Mucosa of gallbladder (tissue), 1 donor: ENCODE data around the gene SULF2. TPM values are rescaled to one million over a fixed set of nuclear protein-coding genes. Genes with fewer than 3 reads are reported as not detected.
A peak's percentile ranks its signal among the peaks of the same experiment; 100 is the strongest.

Experiments used
- DNase-seq: peaks from one replicate; pipeline ENCODE4 v3.0.0-alpha.2; 2020; ENCODE audit warnings: low spot score
- total RNA-seq: library from RNA; stranded (reverse); gene quantifications from one replicate; pipeline ENCODE4 v1.2.1, GENCODE V29; 2021
- donor health status: DM: no; HTN: no; CAD: no.

Gene SULF2
- total RNA-seq, 1 donor from 2014 or later, result 74.8 TPM

- no peak for DNase-seq
Observed at GRCh38 chr20:47648943-47649342, 136.3 kb downstream of the SULF2 start.

DNA sequence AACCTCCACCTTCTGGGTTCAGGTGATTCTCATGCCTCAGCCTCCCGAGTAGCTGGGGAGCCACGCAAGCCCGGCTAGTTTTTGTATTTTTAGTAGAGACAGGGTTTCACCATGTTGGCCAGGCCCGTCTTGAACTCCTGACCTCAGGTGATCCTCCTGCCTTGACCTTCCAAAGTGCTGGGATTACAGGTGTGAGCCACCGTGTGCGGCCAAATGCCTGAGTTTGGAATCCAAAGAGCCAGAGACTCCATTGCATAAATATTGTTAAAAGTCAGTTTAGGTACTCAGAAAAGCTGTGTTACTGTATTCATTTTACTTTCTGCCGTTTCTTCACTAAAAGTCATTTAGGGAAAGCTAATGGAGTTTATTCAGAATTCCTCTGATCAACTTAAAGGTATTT lies 137.3 kb downstream of the SULF2 start:
- DNase-seq, result no peak

DNA sequence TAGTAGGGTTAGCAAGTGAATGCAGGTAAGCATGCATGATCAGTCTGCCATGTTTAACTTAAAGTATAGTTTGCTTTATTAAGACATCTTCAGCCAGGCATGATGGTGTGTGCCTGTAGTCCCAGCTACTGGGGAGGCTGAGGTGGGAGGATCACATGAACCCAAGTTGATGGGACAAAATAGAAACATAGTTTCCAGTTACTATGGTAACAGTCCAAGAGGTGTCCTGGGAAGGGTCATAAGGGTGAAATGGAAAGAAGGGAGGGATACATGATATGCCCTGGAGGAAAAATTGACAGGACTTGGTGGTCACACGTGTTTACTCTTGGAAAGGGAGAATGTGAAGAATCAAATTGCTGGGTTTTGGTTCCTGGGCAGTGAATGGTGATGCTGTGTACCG lies 139.6 kb downstream of the SULF2 start:
- DNase-seq, result no peak

DNA sequence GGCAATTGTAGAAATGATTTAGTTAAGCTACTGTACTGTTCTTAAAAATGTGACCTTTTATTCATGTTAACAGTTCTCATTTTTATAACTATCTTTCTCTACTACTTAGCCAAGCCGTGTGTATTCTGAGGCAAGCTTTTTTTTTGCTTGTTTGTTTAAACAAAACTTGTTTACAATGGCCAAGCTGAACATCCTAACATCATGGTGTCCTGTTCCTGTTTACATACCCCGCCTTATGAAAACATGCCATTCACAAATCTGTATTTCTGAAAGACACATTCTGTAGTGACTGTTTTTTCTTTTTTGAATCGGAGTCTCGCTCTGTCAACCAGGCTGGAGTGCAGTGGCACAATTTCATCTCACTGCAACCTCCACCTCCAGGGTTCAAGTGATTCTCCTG lies 142.7 kb downstream of the SULF2 start:
- no peak for DNase-seq

DNA sequence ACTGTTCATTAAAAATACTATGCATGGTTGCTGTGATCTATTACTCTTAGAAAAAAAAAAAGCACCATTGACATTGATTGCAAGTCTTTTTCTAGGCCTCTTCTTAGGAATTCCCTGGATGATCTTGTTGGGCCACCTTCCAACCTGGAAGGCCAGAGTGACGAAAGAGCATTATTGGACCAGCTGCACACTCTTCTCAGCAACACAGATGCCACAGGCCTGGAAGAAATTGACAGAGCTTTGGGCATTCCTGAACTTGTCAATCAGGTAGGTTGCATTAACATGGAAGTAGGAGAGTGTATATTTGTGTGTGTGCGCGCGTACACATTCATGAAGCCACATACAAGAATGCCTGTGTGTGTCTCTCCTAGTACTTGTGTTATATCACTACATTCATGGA lies 143.2 kb downstream of the SULF2 start:
- DNase-seq, result no peak

GRCh38 chr20:47638851-47639250 lies 146.4 kb downstream of the SULF2 start:
- no peak for DNase-seq

- DNase-seq, result no peak
Observed at GRCh38 chr20:47635256-47635655, 150.0 kb downstream of the SULF2 start.

- no peak for DNase-seq
Observed at GRCh38 chr20:47631078-47631477, 154.2 kb downstream of the SULF2 start.

GRCh38 chr20:47629907-47630306 lies 155.4 kb downstream of the SULF2 start:
- no peak for DNase-seq

DNA sequence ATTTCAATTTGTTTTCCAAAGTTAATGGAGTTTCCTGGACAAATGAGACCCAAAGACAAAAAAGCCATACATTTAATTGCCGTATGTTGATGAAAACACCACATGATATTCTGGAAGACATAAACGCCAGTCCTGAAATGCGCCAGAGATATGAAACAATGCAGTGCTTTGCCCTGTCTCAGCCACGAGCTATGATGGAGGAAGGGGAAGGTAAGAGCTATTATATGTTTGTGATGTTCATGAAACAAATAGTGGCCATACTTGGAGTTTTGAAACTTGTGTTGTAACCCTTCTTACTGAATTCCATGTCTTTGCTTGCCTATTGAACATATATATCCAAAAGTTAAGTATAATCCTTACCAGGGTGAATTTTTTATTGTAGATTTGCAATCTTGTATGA lies 157.7 kb downstream of the SULF2 start:
- DNase-seq, result no peak

- no peak for DNase-seq
Observed at GRCh38 chr20:47623206-47623605, 162.1 kb downstream of the SULF2 start.

DNA sequence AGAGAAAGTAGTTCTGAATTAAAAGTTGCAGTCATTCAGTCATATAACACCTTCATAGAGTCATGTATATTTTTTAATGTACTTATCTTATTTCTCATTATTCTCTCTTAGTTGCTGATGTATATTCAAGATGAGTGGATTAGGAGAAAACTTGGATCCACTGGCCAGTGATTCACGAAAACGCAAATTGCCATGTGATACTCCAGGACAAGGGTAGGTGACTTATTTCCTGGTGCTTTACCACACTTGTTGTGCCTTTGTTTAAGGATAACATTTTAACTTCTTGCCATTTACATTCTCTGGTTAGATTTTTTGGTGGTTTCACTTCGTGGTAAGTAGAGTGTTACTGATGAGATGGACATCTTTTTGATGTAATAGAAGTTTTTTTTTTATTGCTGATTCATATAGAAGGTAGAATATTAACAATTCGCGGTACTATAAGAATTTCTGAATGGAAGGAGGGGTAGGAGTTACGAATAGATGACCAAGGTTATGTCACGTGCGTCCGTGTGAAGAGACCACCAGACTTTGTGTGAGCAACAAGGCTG lies 163.1 kb downstream of the SULF2 start:
- no peak for DNase-seq

GRCh38 chr20:47620808-47621805 lies 164.2 kb downstream of the SULF2 start:
- DNase-seq, result no peak

- no peak for DNase-seq
Observed at GRCh38 chr20:47618479-47618878, 166.8 kb downstream of the SULF2 start.

DNA sequence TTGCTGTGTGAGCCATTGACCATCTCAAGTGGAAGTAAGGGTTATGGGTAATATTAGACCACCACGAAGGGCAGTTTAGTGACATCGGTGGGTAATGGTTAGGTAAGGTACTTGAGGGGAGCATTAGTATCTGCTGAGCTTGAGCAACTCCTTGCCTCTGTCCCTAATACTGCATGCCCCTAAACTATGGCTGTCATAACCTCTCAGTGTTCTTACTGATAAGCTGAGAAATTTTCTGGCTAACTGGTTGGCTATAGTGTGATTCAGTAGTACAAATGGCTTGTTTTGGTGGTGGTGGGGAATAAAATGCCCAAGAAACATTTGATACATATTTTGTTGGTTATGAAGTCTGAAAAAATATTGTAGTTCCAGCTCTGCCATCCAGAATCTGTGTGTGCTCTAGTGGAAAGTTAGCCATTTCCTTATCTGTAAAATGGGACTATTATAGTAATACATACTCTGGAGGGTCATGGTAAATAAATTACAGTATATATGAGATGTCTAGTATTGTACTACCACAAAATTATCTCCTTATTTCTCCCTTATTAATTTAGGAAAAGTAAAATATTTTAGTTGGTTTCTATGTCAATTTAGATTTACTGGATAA lies 170.5 kb downstream of the SULF2 start:
- DNase-seq, result no peak

GRCh38 chr20:47612670-47613069 lies 172.6 kb downstream of the SULF2 start:
- no peak for DNase-seq

- no peak for DNase-seq
Observed at GRCh38 chr20:47611785-47612184, 173.5 kb downstream of the SULF2 start.

GRCh38 chr20:47610945-47611250 lies 174.4 kb downstream of the SULF2 start:
- DNase-seq, result no peak

GRCh38 chr20:47610247-47610944 lies 174.9 kb downstream of the SULF2 start:
- peak; percentile 48 for DNase-seq

GRCh38 chr20:47609001-47609400 lies 176.3 kb downstream of the SULF2 start:
- no peak for DNase-seq
